ENCODE results near the gene MAML2.

MAML2 gene

GRCh38 chr11:96147186-96147585 is 195.8 kb downstream of the MAML2 start:
- no peak for DNase-seq

DNA sequence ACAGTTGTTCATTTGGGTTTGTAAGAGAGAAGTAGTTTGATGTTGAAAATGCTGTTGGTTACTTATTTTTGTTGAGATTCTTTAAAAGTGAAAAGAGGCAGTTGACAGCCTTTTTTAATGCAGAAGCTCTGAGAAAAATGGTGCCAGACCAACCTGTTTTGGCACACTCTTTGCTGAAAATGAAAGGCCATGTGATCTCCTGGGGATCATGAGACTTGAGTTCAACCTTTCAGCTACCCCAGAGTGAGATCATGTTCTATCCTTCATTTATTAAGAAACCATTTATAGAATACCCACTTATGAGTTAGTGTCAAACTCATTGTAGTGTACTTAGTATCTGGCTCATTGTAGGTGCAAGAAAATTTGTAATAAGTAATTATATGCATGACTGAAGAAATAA is 196.2 kb downstream of the MAML2 start:
- no peak for DNase-seq

GRCh38 chr11:96145163-96145585 is 197.8 kb downstream of the MAML2 start:
- DNase-seq: no peak

- no peak for DNase-seq
These were observed 198.4 kb downstream of the MAML2 start for GRCh38 chr11:96144553-96144952.

DNA sequence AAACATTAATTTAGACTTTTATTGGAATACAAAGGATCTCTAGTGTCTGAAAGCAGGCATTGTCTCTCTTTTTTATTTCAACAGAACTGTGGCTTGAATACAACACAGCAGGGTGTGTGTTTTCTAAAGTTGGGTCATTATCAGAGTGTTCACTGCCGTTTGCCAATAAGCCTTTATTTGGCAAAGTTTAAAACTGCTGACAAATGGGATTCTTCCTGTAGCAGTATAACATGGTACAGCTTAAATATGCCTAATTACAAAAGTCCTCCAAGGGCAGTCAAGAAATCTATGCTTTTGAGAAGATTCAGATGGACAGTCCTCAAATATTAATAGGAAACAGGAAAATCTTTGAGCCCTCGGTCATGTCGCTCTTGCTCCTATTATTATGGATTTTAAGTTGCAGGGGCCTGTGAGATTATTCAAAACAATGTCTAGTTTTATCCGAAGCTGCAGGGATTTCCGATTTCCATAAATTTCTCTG is 199.9 kb downstream of the MAML2 start:
- DNase-seq: no peak

DNA sequence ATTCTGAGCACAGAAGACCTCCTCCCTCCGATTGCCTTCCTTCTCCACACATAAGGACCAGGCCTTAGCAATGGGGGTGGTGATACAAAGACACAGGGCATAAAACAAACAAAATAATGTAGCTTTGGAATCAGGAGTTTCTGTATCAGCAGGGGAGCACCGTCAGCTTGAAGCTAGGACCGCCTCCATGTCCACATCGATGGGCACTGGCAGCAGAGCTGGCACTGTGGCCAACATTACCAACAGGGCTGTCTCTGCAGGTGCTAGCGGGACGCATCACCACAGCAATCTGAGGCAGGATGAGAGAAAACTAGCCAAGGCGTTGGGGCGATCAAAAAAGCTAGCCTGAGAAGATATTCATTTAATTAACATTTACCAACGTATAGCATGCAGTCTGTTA is 201.4 kb downstream of the MAML2 start:
- no peak for DNase-seq

GRCh38 chr11:96139691-96140090 is 203.3 kb downstream of the MAML2 start:
- DNase-seq: no peak

GRCh38 chr11:96137373-96137772 is 205.6 kb downstream of the MAML2 start:
- DNase-seq: no peak

DNA sequence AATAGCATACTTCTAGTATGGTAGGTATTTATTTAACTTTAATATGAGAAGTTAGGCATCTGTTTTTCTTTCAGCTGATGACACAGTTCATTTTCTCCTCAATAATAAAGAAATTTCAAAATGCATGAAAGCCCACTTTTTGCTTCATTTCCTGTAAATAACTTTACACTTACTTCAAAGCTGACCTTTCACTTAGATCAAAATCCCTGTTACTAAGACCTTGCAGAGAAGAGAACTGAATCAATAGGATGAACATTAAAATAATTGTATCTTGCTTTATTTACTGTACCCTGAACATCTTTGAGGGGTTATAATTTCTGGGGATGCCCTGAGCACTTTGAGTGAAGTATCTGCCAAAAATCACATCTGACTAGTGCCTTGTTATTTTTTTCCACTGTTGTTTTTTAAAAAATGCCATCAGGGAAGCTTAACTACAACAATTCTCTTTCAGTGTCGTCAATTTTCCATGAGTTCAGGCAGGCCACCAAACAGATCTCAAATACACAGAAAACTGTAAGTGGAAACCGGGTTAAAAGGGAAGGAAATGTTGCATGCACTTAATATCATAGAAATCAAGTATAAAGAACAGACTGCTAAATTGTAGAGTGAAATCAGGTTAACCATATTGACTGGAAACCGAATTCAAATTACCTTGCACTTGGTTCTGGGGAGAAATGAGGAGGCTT is 206.2 kb downstream of the MAML2 start:
- DNase-seq: no peak

DNA sequence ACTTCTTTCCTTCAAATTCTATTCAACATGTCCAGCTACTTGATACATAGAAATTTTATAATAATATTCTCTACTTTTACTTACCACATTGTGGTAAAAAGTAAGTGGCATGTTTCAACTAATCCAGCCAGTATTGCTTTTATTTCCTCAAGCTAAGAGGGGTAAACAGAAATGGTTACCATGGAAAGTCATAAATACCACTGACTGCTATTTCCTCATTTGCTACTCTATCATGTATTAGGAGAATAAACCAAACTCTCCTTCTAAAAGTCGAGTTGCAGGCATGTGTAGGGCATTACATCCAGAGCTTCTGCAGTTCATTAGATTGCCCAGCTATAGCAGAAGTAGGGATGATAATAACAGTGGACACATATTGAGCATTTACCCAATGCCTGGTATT is 208.4 kb downstream of the MAML2 start:
- DNase-seq: no peak

GRCh38 chr11:96132437-96132836 is 210.6 kb downstream of the MAML2 start:
- DNase-seq: no peak

DNA sequence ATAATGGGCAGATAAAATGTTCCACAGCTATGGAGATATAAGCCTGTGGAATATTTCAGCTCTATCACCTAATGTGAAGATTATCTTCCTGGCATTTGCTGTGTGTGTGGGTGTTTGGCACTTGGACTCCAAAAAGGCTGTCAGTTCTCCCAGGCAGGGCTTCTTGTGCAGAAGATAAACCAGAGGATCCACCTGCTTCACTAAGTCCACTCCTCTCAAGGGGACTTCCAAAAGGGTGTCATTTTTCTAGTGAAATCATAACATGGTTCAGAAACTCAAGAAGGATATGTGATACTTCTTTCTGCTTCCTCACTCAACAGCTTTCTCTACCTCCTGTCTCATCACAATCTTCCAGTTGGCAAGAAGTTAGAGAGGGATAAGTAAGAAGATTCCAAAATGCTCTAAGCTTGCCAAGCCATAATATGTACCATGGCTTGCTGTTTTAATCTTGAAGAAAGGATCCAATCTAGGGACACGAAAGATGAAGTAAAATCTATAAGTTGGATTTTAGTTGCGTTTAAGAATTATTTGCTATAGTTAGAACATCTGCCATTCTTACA is 212.9 kb downstream of the MAML2 start:
- DNase-seq: no peak

DNA sequence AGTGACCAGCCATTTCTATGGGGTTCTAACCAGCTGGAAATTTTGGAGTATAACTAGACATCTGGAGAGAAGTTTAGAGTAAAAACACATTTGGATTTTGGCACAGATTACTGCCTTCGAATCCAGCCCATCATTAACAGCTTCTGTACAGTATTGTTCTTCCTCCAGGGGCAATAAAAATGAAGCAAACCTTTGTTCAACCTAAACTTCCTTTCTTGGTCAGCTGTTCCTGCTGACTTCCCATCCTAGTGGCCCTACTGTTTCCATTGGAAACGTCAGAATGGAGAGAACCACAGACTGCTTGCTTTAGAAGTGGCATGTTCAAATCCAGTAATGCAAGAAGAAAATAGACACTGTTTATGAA is 215.4 kb downstream of the MAML2 start:
- no peak for DNase-seq

- DNase-seq: no peak
These were observed 215.9 kb downstream of the MAML2 start for GRCh38 chr11:96126917-96127595.

DNA sequence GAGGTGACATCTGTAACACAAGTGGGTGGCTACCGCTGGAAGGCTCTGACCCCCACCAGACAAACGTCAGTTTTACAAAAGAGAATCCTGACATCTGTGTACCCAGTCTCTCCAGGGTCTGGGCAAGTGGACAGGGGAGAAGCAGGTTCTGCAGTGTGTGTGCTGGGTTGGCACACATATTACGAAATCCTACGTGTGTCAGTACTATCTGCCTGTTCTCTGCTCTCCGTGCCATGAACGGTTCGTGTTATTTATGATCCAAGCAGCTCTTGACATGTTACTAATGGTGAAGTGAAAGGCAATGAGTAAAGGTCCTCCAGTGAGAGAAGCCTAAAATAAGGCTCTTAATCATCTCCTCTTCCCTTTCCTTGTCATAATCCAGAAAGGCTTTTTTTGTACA is 217.6 kb downstream of the MAML2 start:
- no peak for DNase-seq

DNA sequence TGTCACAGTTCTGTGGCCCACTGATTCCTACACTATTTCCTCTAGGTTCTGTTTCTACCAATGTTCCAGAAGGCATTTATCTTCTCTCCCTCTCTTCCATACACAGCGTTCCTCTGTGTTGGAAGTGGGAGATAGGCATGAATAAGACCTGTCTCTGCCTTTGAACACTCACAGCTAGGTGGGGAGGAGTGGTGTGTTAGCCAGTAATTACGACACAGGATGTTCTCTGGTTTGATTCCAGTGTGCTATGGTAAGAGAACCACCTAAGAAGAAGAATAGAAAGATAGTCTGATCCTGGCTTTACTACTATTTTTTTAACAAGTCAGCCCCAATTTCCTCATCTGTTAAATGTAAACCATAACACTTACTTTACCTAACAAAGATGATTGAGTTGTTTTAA is 218.8 kb downstream of the MAML2 start:
- no peak for DNase-seq

- no peak for DNase-seq
These were observed 219.7 kb downstream of the MAML2 start for GRCh38 chr11:96123301-96123700.

GRCh38 chr11:96122601-96123074 is 220.4 kb downstream of the MAML2 start:
- DNase-seq: no peak

- no peak for DNase-seq
These were observed 223.8 kb downstream of the MAML2 start for GRCh38 chr11:96119211-96119610.

GRCh38 chr11:96116376-96116775 is 226.6 kb downstream of the MAML2 start:
- DNase-seq: no peak

DNA sequence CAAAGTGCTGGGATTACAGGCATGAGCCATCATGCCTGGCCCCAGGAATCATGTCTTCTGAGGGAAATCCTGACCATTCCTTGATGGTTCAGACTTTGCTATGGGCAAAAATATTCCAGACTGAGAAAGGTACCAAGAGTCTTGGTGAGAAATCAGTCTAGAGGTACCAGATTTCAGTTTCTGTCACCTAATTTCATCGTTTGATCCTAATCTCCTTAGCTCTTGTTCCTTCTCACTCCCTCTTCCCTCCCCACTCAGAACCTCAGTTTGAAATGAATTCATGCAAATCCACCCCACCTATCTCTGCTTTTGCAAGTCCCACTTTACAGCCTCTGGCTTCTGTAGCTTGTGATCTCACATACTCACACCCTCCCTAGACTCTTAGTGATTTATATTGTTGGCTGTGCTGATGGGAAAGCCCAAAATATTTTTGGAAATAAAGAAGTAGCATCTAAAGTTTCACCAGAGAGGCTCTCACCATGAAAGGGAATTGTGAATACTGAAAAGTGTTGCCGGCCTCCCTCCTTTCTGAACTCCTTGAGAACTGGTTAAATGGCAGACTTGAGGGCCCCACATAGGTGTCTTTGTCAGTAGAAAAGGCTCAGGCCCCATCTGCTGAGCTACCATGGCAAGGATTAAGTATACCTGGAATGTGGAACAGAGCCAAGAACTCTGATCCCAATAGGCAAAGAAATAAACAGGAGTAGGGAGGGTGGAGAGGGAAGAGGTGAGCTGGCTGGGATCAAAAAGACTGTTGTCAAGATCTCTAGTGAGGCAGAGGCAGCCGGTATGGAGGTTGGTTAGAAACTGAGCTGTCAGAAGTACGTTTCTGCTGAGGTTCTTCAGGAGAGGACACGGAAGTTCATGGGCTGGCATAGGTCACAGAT is 228.6 kb downstream of the MAML2 start:
- no peak for DNase-seq

DNA sequence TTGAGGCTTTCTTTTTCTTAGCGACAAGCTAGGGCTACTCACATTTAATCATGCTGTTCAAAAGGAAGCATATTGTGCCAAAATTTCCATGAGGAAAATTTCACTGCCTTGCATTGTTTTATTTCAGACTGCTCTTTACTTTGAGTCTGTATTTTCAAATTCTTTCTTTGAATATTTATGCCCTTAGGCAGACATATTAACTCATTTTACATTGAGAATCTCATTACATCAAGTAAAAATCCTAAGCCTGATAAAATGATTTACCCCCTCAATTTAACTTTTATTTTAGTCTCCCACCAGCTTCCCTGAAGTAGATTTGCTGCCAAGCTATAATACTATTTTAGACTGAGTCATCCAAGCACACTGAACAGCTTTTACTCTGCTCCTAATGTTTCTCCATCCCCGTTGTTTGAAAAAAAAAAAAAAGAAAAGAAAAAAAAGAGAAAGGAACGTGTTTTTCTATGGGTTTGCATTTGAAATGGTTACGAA is 229.8 kb downstream of the MAML2 start:
- no peak for DNase-seq
